GM19035 (cell line): ENCODE results near the gene EFR3B.
A peak's percentile ranks its signal among the peaks of the same experiment; 100 is the strongest.

Experiments used
- ATAC-seq: cut with Tn5 transposase; IDR thresholded peaks from one replicate; pipeline ENCODE4 v1.9.1; 2021; ENCODE audit not compliant: unreplicated experiment

Gene EFR3B

GRCh38 chr2:25176138-25176537 lies 134.3 kb downstream of the EFR3B start:
- ATAC-seq = no peak

DNA sequence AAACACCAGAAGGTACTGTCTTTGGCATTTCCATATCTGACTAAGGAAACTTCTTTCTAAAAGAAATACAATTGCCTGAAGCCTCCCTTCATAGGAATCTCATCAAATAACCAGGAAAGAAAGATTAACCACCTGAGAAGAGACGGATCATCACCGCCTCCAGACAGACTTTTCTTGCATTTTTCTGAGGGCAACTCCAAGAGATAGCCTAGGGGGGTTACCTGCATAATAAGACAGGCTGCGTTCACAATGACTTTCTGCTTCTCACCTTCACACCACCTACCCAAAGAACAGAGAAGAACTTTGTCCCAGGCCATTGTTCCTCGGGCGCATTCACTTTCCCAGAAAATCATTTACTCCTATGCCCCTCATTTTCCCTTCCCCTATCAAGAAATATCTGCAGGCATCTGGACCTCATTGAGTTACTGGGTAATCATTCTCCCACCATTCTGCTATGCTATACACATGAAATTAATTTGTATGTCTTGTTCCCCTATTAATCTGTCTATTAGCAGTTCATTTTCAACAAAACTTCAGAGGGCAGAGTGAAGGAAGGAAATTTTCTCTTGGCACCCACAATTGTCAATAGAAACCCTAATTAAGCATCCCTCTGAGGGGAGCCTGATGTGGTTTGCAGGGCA lies 134.8 kb downstream of the EFR3B start:
- ATAC-seq = no peak

GRCh38 chr2:25177211-25177611 lies 135.3 kb downstream of the EFR3B start:
- no peak for ATAC-seq

GRCh38 chr2:25178976-25179375 lies 137.1 kb downstream of the EFR3B start:
- no peak for ATAC-seq

GRCh38 chr2:25184254-25184653 lies 142.4 kb downstream of the EFR3B start:
- no peak for ATAC-seq

- no peak for ATAC-seq
These were observed 146.0 kb downstream of the EFR3B start for GRCh38 chr2:25187729-25188350.

- ATAC-seq = no peak
These were observed 146.5 kb downstream of the EFR3B start for GRCh38 chr2:25188405-25188804.

GRCh38 chr2:25190536-25190935 lies 148.7 kb downstream of the EFR3B start:
- ATAC-seq = no peak

DNA sequence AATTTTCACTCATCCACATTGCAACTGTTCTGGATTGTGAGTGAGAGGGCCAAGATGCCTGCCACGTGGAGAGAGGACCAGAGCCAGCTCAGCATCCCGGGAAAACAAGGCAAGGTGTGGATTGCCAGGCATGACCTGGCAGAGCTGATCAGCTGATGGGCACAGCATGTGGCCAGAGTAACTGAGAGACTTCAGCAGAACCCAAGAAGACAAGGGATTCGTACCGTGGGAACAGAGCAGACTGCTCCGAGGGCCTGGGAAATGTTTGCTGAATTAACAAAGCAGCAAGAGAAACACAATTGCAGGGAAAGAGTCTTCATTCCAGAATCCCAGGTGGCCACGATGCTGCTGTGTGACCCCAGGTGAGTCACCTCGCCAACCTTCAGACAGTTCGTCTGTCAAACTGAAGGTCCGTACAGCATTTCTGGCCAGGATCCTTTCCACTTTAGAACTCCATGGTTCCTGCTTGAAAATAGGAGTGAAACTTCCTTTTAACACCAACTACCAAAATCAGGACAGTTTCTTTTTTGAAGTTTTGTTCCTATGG lies 152.8 kb downstream of the EFR3B start:
- ATAC-seq = no peak

- ATAC-seq = no peak
These were observed 155.7 kb downstream of the EFR3B start for GRCh38 chr2:25197336-25198208.

GRCh38 chr2:25198209-25198525 lies 156.3 kb downstream of the EFR3B start:
- no peak for ATAC-seq

GRCh38 chr2:25198576-25198975 lies 156.7 kb downstream of the EFR3B start:
- no peak for ATAC-seq

DNA sequence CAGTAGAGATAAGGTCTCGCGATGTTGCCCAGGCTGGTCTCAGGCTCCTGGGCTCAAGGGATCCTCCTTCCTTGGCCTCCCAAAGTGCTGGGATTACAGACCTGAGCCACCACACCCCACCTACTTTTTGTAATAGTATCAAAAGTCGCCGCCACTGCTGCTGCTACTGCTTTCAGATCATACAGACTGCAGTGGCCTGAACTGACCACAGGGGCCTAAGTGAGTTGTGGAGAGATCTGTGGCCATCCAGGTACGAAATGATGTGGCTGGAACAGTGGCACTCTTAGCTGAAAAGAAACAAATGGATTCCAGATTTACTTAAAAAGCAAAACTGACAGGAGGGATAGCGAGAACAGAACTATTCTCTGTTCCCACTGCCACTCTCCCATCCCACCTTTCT lies 159.4 kb downstream of the EFR3B start:
- no peak for ATAC-seq

DNA sequence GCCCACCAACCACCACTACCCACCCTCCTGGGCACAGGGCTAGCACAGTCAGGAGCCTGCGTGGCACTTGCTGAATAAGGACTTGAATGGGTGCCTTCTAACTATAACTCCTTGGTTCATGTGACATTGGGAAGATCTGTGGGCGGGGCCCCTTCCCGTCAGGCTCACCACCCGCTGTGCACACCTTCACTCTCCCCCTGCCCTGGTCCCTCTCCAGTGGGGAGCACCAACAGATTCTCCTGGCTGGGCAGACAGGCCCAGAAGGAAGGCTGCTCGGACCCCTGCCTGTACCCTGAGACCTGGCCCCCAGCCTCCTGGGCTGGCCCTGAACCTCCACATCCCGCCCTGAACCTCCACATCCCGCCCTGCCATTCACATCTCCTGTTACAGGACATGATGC lies 159.9 kb downstream of the EFR3B start:
- no peak for ATAC-seq

DNA sequence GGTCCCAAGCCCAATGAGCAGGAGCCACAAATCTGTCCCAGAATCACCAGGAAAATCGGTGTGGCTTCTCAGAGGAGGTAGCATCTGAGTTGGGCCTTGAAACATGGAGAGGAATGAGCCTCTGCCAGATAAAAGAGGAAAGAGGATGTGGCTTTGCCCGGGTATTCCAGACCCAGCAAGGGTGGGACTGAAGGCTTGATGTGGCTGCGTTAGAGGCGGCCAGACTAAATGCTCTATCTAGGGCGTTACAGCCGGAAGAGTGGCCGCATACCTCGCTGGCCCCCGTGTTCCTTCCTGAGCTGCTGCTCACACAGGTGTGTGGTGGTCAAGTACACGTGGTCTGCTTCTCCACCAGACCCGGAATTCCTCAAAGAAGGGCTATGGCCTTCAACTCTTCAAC lies 160.4 kb downstream of the EFR3B start:
- no peak for ATAC-seq

- ATAC-seq = peak; percentile 54
These were observed 162.4 kb downstream of the EFR3B start for GRCh38 chr2:25204190-25204838.

DNA sequence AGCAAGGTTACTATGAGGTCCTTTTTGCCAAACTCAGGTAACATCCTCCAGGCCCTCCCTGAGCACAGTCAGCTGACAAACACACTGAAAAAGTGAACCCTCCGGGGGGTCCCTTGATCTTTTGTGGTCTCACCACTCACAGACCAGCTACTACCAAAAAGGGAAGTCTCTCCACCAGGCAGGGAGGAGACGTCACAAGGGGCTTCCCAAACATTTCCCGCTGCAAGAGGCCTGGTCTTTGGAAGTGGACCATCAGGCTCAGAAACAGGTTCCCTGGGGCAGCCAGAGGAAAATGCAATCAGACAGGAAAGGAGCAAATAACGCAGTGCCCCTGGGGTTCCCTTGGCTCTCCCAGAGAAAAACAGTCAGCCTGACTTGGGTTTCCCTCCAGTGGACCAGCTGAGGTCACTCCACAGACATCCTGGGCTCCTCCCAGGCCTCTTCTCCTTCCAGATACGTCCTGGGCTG lies 165.2 kb downstream of the EFR3B start:
- no peak for ATAC-seq
